ENCODE measurements around the gene PLCB1. TPM values are rescaled to one million over a fixed set of nuclear protein-coding genes. Genes with fewer than 3 reads are reported as not detected.

Gene PLCB1
- total and polyA plus RNA-seq, 2 of the 4 experiments (the other 2 are of a cell fraction), result 5.6 to 16.1 TPM

DNA sequence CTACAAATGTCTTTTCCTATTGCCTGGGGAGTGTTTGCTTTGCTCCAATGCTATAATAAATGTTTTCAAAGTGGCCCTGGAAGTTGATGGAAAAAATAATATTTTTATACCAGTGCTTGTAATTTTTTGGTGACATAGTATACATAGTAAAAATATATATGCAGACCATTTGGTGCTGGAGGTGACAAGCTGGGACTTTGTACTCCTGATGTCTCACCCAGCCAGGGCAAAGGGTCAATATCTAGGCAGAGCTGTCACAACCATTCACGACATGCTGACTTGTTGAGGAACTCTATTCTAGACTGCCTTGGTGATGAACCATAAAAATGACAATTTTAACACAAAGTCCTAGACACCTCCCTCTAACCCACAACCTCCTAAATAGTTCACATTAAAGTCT is 203.0 kb downstream of the PLCB1 start:
- H2AFZ ChIP-seq (replicated peaks; ENCODE audit: low read length, poor library complexity), result no peak overlapping the region
- no peak overlapping the region for H3K9ac ChIP-seq (ENCODE audit: low read depth, low read length)
- H3K27me3 ChIP-seq (ENCODE audit: control insufficient read depth, insufficient read depth, low read length), result no peaks in the 10 kb centered on the region
- no peak overlapping the region for H3K23ac ChIP-seq (ENCODE audit: low read depth, low read length)
- no peak overlapping the region for H4K8ac ChIP-seq (ENCODE audit: low read depth in 2 of 2, low read length in 2 of 2)
- H3K79me1 ChIP-seq (ENCODE audit: low read depth in 1 of 2, low read length in 2 of 2), result 0 out of 4 replicates have a peak, but pooled peaks cover 0 to 4% of the 10 kb centered on the region in 2 experiments
- H3K4ac ChIP-seq (ENCODE audit: low read depth, low read length), result no peak overlapping the region
- no peak overlapping the region for H3K56ac ChIP-seq (ENCODE audit: extremely low read depth, insufficient read depth, low read length)
- no peak for TF ChIP-seq FOS (IDR thresholded peaks at IDR 0.05; ENCODE audit: low read depth, low read length)
- no peak for TF ChIP-seq MAFK (IDR thresholded peaks at IDR 0.05; ENCODE audit: low read depth, low read length)
- TF ChIP-seq POLR2A (IDR thresholded peaks at IDR 0.05; ENCODE audit: low read depth, low read length), result no peak
- no peak for TF ChIP-seq RAD21 (IDR thresholded peaks at IDR 0.05; ENCODE audit: low read length)
- no peak for TF ChIP-seq MAZ (IDR thresholded peaks at IDR 0.05; ENCODE audit: borderline replicate concordance, low read depth, low read length)
- TF ChIP-seq ELK1 (IDR thresholded peaks at IDR 0.05; ENCODE audit: borderline replicate concordance, low read depth, low read length), result no peak
- no peak for TF ChIP-seq USF2 (IDR thresholded peaks at IDR 0.05; ENCODE audit: low read depth, low read length)
- no peak for TF ChIP-seq CEBPB (IDR thresholded peaks at IDR 0.05; ENCODE audit: low read depth, low read length)
- no peak for TF ChIP-seq CHD1 (IDR thresholded peaks at IDR 0.05; ENCODE audit: low read depth, low read length)
- no peak for TF ChIP-seq MXI1 (IDR thresholded peaks at IDR 0.05; ENCODE audit: borderline replicate concordance, low read depth, low read length)
- TF ChIP-seq SMC3 (IDR thresholded peaks at IDR 0.05; ENCODE audit: low read depth, low read length), result no peak
- TF ChIP-seq CTCF (conservative IDR thresholded peaks at IDR 0.05; ENCODE audit: low read depth, low read length), result no peak
- no peak overlapping the region for H2BK120ac ChIP-seq (ENCODE audit: low read depth, low read length)
- WGBS, 2 experiments (ENCODE audit: extremely low coverage in 2 of 2, insufficient read length in 1 of 2), result no CpG with 5 or more reads among the region's 1 CpG
- no peaks in the 10 kb centered on the region; the same call in 1 of the 2 replicates for H3K4me1 ChIP-seq (ENCODE audit: control insufficient read depth, insufficient read depth, low read length)
- intact Hi-C loops (cut with micrococcal nuclease), result no loop called here
- BruUV-seq (replicated peaks), result no TSS peak
- no peaks in the 10 kb centered on the region for H4K20me1 ChIP-seq (ENCODE audit: insufficient read depth, low read length)
- no peak for ATAC-seq (ENCODE audit: low read depth)
- no peak overlapping the region for H3K4me3 ChIP-seq (ENCODE audit: insufficient read depth, low read depth, low read length)
- dilution Hi-C loops (cut with HindIII; ENCODE audit: low sequenced_read_pairs, unreplicated experiment), result no loop called here
- H2AK5ac ChIP-seq (ENCODE audit: low read depth, low read length), result no peak overlapping the region
- H4K5ac ChIP-seq (ENCODE audit: low read depth, low read length), result no peak overlapping the region
- no peak overlapping the region for H3K14ac ChIP-seq (replicated peaks; ENCODE audit: low read depth, low read length)
- no peak overlapping the region for H3K18ac ChIP-seq (ENCODE audit: low read depth, low read length)
- no peaks in the 10 kb centered on the region for H3K9me1 ChIP-seq (ENCODE audit: insufficient read depth, low read length)
- no peak overlapping the region for H3K27ac ChIP-seq (ENCODE audit: insufficient read depth, low read length)
- in situ Hi-C loops (cut with MboI; ENCODE audit: low sequenced_read_pairs), result no loop called here
- no peak overlapping the region for H2BK15ac ChIP-seq (ENCODE audit: low read depth, low read length)
- H3K36me3 ChIP-seq (ENCODE audit: control insufficient read depth, insufficient read depth, low read length), result no peaks in the 10 kb centered on the region
- H2AK9ac ChIP-seq (replicated peaks; ENCODE audit: low read depth, low read length, poor library complexity), result no peak overlapping the region
- H4K91ac ChIP-seq (ENCODE audit: insufficient read depth, low read depth, low read length), result no peak overlapping the region
- H3K9me3 ChIP-seq (ENCODE audit: control insufficient read depth, insufficient read depth, low read length), result no peaks in the 10 kb centered on the region
- ChIA-PET CTCF (no interaction called here), POLR2A (ENCODE audit: unreplicated experiment) (no interaction called here)
- H2BK20ac ChIP-seq (ENCODE audit: low read depth, low read length), result no peak overlapping the region
- H2BK5ac ChIP-seq (ENCODE audit: low read depth, low read length, poor library complexity, severe bottlenecking), result no peak overlapping the region
- no peak for DNase-seq
- H3K4me2 ChIP-seq (ENCODE audit: low read depth, low read length), result no peak overlapping the region
